Central memory CD8-positive, alpha-beta T cell (primary cell): Measurements from ENCODE around the gene COL8A1.

Experiments
- ATAC-seq: fragments of 150-1000 bp; cut with Tn5 transposase; replicated peaks from 2 replicates; pipeline ENCODE4 v1.10.0; 2022; ENCODE audit warnings: mild to moderate bottlenecking, moderate FRiP score, moderate number of reproducible peaks; ENCODE audit not compliant: poor library complexity, severe bottlenecking; ENCODE audit errors: extremely low read depth
- DNase-seq, 2 donors: peaks; one replicate each; pipeline ENCODE4 v3.0.0; 2021; ENCODE audit warnings: low spot score in 2 of 2
- H3K27ac Mint-ChIP-seq: one replicate; pipeline ENCODE4 v1.8.0; 2022; ENCODE audit warnings: low read depth, mild to moderate bottlenecking, moderate library complexity, mixed read lengths
- H3K27me3 Mint-ChIP-seq: one replicate; pipeline ENCODE4 v1.8.0; 2022; ENCODE audit warnings: mixed read lengths
- H3K36me3 Mint-ChIP-seq: one replicate; pipeline ENCODE4 v1.8.0; 2022; ENCODE audit warnings: mild to moderate bottlenecking, moderate library complexity, mixed read lengths; ENCODE audit not compliant: insufficient read depth
- H3K4me1 Mint-ChIP-seq: one replicate; pipeline ENCODE4 v1.8.0; 2022; ENCODE audit warnings: mixed read lengths
- H3K4me3 Mint-ChIP-seq: one replicate; pipeline ENCODE4 v1.8.0; 2022; ENCODE audit warnings: mild to moderate bottlenecking, moderate library complexity, mixed read lengths
- H3K9me3 Mint-ChIP-seq: one replicate; pipeline ENCODE4 v1.8.0; 2022; ENCODE audit warnings: mixed read lengths

COL8A1 gene

GRCh38 chr3:99762901-99763300, 124.5 kb downstream of the COL8A1 start:
- Mint-ChIP-seq H3K36me3 (no peaks in the 10 kb centered on the region), H3K4me1 (no peaks in the 10 kb centered on the region), H3K27me3 (peaks cover 10% of the 10 kb centered on the region), H3K9me3 (no peaks in the 10 kb centered on the region), H3K4me3 (no peak overlapping the region), H3K27ac (no peak overlapping the region)
- no peak for DNase-seq
- no peak for ATAC-seq

GRCh38 chr3:99764377-99764776, 126.0 kb downstream of the COL8A1 start:
- no peaks in the 10 kb centered on the region for H3K36me3 Mint-ChIP-seq
- no peak overlapping the region for H3K27ac Mint-ChIP-seq
- ATAC-seq: no peak
- no peak for DNase-seq
- H3K27me3 Mint-ChIP-seq: peaks cover 10% of the 10 kb centered on the region
- H3K4me3 Mint-ChIP-seq: no peak overlapping the region
- no peaks in the 10 kb centered on the region for H3K4me1 Mint-ChIP-seq
- no peaks in the 10 kb centered on the region for H3K9me3 Mint-ChIP-seq

- ATAC-seq (no peak), DNase-seq (no peak)
- Mint-ChIP-seq H3K27me3 (peaks cover 11% of the 10 kb centered on the region), H3K36me3 (no peaks in the 10 kb centered on the region), H3K9me3 (no peaks in the 10 kb centered on the region), H3K27ac (no peak overlapping the region), H3K4me1 (no peaks in the 10 kb centered on the region), H3K4me3 (no peak overlapping the region)
Measured at GRCh38 chr3:99765042-99765942, 126.9 kb downstream of the COL8A1 start.

- peaks cover 17% of the 10 kb centered on the region for H3K27me3 Mint-ChIP-seq
- ATAC-seq (no peak), DNase-seq (no peak)
- H3K4me1 Mint-ChIP-seq: no peaks in the 10 kb centered on the region
- no peaks in the 10 kb centered on the region for H3K36me3 Mint-ChIP-seq
- H3K27ac Mint-ChIP-seq: no peak overlapping the region
- no peaks in the 10 kb centered on the region for H3K9me3 Mint-ChIP-seq
- H3K4me3 Mint-ChIP-seq: no peak overlapping the region
Measured at GRCh38 chr3:99767291-99767690, 128.9 kb downstream of the COL8A1 start.

DNA sequence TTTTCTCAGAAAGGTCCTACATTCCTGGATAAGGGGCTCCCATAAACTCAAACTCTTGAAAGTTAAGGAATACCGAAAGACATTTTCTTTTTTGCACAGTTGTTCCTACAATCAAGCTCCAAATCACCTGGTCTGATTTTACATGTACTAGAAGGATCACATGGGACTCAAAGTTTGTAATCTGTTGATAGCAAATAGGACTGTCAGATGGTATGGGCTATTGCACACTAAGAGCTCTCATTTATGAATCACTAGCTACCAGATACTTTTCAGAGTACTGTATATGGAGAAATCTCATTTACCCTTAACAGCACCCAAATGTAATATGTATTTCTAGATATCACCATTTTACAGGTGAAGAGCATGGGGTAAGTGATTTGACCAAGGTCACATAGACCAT, 129.7 kb downstream of the COL8A1 start:
- ATAC-seq: no peak
- peaks cover 2% of the 10 kb centered on the region for H3K36me3 Mint-ChIP-seq
- no peaks in the 10 kb centered on the region for H3K9me3 Mint-ChIP-seq
- peaks cover 11% of the 10 kb centered on the region for H3K27me3 Mint-ChIP-seq
- no peak overlapping the region for H3K4me3 Mint-ChIP-seq
- no peaks in the 10 kb centered on the region for H3K4me1 Mint-ChIP-seq
- no peak for DNase-seq
- no peak overlapping the region for H3K27ac Mint-ChIP-seq

DNA sequence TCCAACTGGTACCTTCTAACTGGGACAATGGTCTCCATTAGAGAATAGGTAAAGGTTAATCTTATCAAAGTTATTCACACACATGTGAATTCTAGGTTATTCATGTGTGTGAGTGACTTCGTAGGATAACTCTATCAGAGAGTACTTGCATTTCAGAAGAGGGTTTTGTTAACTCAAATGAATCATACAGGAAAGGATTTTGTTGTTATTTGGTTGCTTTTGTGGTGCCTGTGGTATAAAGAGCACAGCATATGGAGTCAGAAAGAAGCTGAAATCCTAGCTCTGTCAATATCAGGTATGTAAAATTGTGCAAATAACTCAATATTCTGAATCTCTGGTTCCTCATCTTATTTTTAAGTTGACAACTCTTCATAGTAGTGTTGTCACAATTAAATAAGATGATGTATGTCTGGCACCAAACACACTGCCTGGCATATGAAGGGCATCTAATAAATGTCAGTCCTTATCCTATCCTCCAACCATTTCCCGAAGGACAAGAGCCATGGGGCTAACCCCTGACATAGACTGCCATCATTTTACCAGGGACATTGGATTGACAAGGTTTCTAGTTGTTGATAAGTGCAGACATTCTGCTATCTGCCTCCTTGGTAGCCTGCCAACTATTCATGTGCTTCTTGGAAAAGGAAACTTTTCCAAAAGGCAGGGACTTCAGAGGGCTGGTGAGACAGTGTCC, 130.6 kb downstream of the COL8A1 start:
- no peak for ATAC-seq
- H3K27ac Mint-ChIP-seq: no peak overlapping the region
- peaks cover 11% of the 10 kb centered on the region for H3K27me3 Mint-ChIP-seq
- no peak overlapping the region for H3K4me3 Mint-ChIP-seq
- no peaks in the 10 kb centered on the region for H3K4me1 Mint-ChIP-seq
- no peak for DNase-seq
- no peaks in the 10 kb centered on the region for H3K9me3 Mint-ChIP-seq
- H3K36me3 Mint-ChIP-seq: peaks cover 2% of the 10 kb centered on the region

GRCh38 chr3:99772171-99772570, 133.8 kb downstream of the COL8A1 start:
- Mint-ChIP-seq H3K9me3 (no peaks in the 10 kb centered on the region), H3K27ac (no peak overlapping the region), H3K4me3 (no peak overlapping the region), H3K4me1 (peaks cover 7% of the 10 kb centered on the region), H3K36me3 (peaks cover 2% of the 10 kb centered on the region), H3K27me3 (peaks cover 34% of the 10 kb centered on the region)
- DNase-seq (no peak), ATAC-seq (no peak)

DNA sequence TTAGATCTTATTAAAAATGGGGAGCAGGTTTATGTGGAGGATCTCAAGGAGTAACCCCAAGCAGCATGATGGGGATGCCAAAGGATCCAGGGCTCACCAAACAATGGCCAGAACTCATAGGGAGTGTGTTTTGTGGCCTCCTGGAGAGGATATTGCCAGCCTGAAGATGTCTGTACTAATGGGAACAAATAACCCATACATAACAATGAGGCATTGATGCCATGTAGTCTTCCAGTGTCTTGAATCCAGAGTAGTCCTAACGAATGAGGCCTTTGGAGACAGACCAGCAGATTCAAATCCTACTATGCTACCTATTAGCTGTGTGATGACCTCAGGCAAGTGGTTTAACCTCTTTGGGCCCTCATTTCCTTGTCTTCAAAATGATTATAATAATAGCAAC, 134.3 kb downstream of the COL8A1 start:
- Mint-ChIP-seq H3K27me3 (peaks cover 39% of the 10 kb centered on the region), H3K4me3 (no peak overlapping the region), H3K36me3 (peaks cover 2% of the 10 kb centered on the region), H3K4me1 (peaks cover 7% of the 10 kb centered on the region), H3K9me3 (no peaks in the 10 kb centered on the region), H3K27ac (no peak overlapping the region)
- ATAC-seq: no peak
- no peak for DNase-seq

GRCh38 chr3:99774467-99774866, 136.1 kb downstream of the COL8A1 start:
- ATAC-seq: no peak
- no peak overlapping the region for H3K4me3 Mint-ChIP-seq
- H3K27me3 Mint-ChIP-seq: peaks cover 47% of the 10 kb centered on the region
- no peak overlapping the region for H3K27ac Mint-ChIP-seq
- H3K9me3 Mint-ChIP-seq: no peaks in the 10 kb centered on the region
- no peak for DNase-seq
- H3K36me3 Mint-ChIP-seq: peaks cover 3% of the 10 kb centered on the region
- H3K4me1 Mint-ChIP-seq: peaks cover 7% of the 10 kb centered on the region

DNA sequence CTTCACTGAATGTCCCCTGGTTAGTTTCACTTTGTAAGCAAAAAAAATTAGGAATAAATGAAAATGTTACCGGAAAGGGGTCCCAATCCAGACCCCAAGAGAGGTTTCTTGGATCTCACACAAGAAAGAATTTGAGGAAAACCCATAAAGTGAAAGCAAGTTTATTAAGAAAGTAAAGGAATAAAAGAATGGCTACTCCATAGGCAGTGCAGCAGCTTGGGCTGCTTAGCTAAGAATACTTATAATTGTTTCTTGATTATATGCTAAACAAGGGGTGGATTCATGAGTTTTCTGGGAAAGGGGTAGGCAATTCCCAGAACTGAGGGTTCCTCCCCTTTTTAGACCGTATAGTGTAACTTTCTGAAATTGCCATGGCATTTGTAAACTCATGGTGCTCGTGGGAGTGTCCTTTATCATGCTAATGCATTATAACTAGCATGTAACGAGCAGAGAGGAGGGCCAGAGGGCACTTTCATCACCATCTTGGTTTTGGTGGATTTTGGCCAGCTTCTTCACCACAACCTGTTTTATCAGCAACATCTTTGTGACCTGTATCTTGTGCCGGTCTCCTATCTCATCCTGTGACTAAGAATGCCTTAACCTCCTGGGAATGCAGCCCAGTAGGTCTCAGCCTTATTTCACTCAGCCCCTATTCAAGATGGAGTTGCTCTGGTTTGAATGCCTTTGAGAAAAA, 138.3 kb downstream of the COL8A1 start:
- Mint-ChIP-seq H3K9me3 (no peaks in the 10 kb centered on the region), H3K36me3 (peaks cover 3% of the 10 kb centered on the region), H3K27ac (no peak overlapping the region), H3K4me3 (no peak overlapping the region), H3K27me3 (peaks cover 56% of the 10 kb centered on the region), H3K4me1 (peaks cover 7% of the 10 kb centered on the region)
- DNase-seq (no peak), ATAC-seq (no peak)

DNA sequence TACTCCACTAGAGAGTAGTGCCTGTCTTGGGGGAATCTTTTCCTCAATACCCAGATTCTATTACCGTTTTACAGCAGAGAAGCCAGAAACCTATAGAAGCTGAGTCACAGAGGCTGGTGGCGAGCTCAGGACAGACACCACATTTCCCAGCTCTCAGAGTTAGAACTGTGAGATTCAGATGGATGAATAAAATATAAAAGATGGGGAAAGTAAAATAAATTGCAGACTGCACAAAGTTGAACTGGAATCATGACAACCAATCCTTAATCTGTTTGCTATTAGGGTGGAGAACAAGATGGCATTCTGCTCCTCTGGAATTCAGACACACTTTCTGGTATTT, 138.8 kb downstream of the COL8A1 start:
- H3K27me3 Mint-ChIP-seq: peaks cover 61% of the 10 kb centered on the region
- H3K4me1 Mint-ChIP-seq: peaks cover 7% of the 10 kb centered on the region
- no peak overlapping the region for H3K4me3 Mint-ChIP-seq
- H3K36me3 Mint-ChIP-seq: peaks cover 3% of the 10 kb centered on the region
- H3K27ac Mint-ChIP-seq: no peak overlapping the region
- no peak for DNase-seq
- ATAC-seq: no peak
- no peaks in the 10 kb centered on the region for H3K9me3 Mint-ChIP-seq

GRCh38 chr3:99777708-99778107, 139.3 kb downstream of the COL8A1 start:
- DNase-seq (no peak), ATAC-seq (no peak)
- Mint-ChIP-seq H3K36me3 (peaks cover 3% of the 10 kb centered on the region), H3K9me3 (no peaks in the 10 kb centered on the region), H3K4me3 (no peak overlapping the region), H3K4me1 (peaks cover 7% of the 10 kb centered on the region), H3K27me3 (peaks cover 62% of the 10 kb centered on the region), H3K27ac (no peak overlapping the region)
